IPS-20b (cell line): Measurements from ENCODE around the gene ZDHHC16.

Experiments used
- H3K27ac ChIP-seq: one replicate; pipeline ENCODE4 v1.5.1; 2013; ENCODE audit warnings: low read length
- H3K27me3 ChIP-seq: 2 replicates; pipeline ENCODE4 v1.6.1; 2013; ENCODE audit warnings: mild to moderate bottlenecking, low read length, inconsistent platforms; ENCODE audit not compliant: insufficient read depth
- H3K36me3 ChIP-seq: 2 replicates; pipeline ENCODE4 v1.6.1; 2013; ENCODE audit warnings: low read depth, mild to moderate bottlenecking, inconsistent platforms, low read length, moderate library complexity; ENCODE audit not compliant: insufficient read depth
- H3K4me1 ChIP-seq: 2 replicates; pipeline ENCODE4 v1.6.1; 2013; ENCODE audit warnings: mild to moderate bottlenecking, control low read depth, inconsistent platforms, low read length, moderate library complexity; ENCODE audit not compliant: insufficient read depth
- H3K4me3 ChIP-seq: 2 replicates; pipeline ENCODE4 v1.5.1; 2013; ENCODE audit warnings: mild to moderate bottlenecking, low read length, inconsistent platforms
- H3K9ac ChIP-seq: 2 replicates; pipeline ENCODE4 v1.6.1; 2013; ENCODE audit warnings: low read depth, mild to moderate bottlenecking, inconsistent platforms, low read length, moderate library complexity
- H3K9me3 ChIP-seq: 2 replicates; pipeline ENCODE4 v1.6.1; 2013; ENCODE audit warnings: mild to moderate bottlenecking, low read depth, low read length, inconsistent platforms; ENCODE audit not compliant: insufficient read depth

ZDHHC16 gene

DNA sequence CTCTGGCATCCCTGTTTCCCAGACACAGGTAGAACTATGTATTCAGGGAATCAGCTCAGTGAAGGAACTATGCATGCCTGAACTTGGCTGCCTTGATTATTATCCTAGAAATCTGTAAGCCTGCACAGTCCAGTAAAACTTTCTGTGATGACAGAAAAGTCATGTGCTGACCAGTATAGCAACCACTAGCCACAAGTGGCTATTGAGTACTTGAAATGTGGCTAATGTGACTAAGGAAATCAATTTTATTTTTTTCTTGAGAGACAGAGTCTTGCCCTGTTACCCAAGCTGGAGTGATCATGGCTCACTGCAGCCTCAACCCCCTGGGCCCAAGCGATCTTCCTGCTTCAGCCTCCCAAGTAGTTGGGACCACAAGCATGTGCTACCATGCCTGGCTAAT, 3.7 kb upstream of the ZDHHC16 start:
- Histone ChIP-seq H3K4me3 (no peak overlapping the region), H3K4me1 (0 out of 2 replicates have a peak, but pooled peaks cover 3% of the 10 kb centered on the region), H3K9ac (no peak overlapping the region), H3K9me3 (no peaks in the 10 kb centered on the region), H3K27me3 (no peaks in the 10 kb centered on the region), H3K36me3 (peaks cover 51% of the 10 kb centered on the region), H3K27ac (no peak overlapping the region)

DNA sequence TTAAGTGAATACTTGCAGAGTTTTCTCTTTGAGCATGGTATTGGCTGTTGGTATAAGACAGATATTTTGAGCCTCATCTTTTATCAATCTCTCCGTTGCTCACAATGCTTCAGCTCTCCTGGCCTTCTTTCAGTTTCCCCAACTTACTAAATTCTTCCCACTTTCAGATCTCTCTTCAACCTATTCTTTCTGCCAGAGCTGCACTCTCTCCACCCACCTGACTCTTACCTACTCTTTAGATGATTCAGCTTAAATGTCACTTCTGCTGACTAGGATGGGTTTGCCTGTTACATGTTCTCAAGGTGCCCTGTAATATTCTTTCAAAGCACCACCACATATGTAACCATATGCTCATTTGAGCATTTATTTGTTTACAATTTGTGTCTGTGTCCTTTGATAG, 1.8 kb upstream of the ZDHHC16 start:
- H3K4me3 ChIP-seq, result peak overlapping the region; percentile 82; the same call in 1 of the 2 replicates
- peaks cover 38% of the 10 kb centered on the region for H3K36me3 ChIP-seq
- H3K27ac ChIP-seq, result no peak overlapping the region
- H3K4me1 ChIP-seq, result 0 out of 2 replicates have a peak, but pooled peaks cover 3% of the 10 kb centered on the region
- no peak overlapping the region for H3K9ac ChIP-seq
- H3K9me3 ChIP-seq, result no peaks in the 10 kb centered on the region
- no peaks in the 10 kb centered on the region for H3K27me3 ChIP-seq

DNA sequence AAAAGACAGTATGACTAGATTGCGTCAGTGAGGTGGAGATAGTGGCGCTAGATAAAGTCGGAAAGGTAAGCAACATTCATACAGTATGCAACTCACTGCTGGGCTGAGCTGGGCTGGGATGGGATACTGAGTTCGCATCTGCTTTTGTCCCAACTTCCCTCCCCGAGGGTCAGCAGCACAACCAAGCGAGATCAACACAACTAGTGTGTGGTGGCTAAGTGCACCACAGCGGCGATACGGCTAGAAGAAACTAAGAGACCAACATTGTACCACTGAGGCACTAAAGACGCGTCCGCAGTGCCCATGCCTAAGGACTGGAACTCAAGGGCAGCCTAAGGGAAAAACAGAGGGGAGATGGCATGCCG, 636 bp upstream of the ZDHHC16 start:
- Histone ChIP-seq H3K9me3 (no peaks in the 10 kb centered on the region), H3K9ac (peak overlapping the region; percentile 94), H3K27ac (peak overlapping the region; percentile 11), H3K27me3 (no peaks in the 10 kb centered on the region), H3K4me1 (0 out of 2 replicates have a peak, but pooled peaks cover 3% of the 10 kb centered on the region), H3K4me3 (peak overlapping the region; percentile 82), H3K36me3 (peaks cover 31% of the 10 kb centered on the region)

DNA sequence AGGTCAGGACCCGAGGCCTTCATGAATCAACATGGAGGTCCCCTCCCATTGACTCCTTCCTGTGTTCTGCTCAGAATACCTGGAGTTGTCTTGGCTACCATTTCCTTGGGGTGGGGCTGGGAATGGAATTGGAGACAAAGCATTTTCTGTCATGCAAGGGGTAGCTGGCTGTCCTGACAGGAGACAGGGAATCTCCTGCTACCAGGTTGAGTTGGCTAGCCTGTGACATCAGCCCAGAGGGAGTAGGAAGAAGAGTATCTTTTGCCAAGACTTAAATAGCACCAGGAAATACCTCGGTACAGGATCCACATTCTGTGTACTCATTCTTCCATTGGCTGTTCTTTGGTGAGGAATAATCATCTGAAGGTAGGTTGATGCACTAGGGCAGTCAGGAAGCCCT, 4.9 kb downstream of the ZDHHC16 start:
- Histone ChIP-seq H3K27ac (no peak overlapping the region), H3K4me1 (no peaks in the 10 kb centered on the region), H3K27me3 (no peaks in the 10 kb centered on the region), H3K9me3 (no peaks in the 10 kb centered on the region), H3K36me3 (peaks cover 57% of the 10 kb centered on the region), H3K9ac (no peak overlapping the region), H3K4me3 (no peak overlapping the region)

DNA sequence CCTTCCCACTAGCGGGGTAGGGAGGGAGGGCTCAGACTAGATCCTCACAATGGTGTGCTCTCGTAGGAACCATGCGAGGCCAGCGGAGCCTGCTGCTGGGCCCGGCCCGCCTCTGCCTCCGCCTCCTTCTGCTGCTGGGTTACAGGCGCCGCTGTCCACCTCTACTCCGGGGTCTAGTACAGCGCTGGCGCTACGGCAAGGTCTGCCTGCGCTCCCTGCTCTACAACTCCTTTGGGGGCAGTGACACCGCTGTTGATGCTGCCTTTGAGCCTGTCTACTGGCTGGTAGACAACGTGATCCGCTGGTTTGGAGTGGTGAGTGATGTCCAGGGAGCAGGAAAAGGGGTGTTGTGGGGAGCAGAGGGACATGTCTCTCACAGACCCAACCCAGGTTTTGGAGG, 5.6 kb downstream of the ZDHHC16 start:
- H3K36me3 ChIP-seq, result peaks cover 65% of the 10 kb centered on the region
- no peaks in the 10 kb centered on the region for H3K4me1 ChIP-seq
- H3K27ac ChIP-seq, result no peak overlapping the region
- H3K9ac ChIP-seq, result no peak overlapping the region
- no peaks in the 10 kb centered on the region for H3K9me3 ChIP-seq
- H3K4me3 ChIP-seq, result no peak overlapping the region
- no peaks in the 10 kb centered on the region for H3K27me3 ChIP-seq

DNA sequence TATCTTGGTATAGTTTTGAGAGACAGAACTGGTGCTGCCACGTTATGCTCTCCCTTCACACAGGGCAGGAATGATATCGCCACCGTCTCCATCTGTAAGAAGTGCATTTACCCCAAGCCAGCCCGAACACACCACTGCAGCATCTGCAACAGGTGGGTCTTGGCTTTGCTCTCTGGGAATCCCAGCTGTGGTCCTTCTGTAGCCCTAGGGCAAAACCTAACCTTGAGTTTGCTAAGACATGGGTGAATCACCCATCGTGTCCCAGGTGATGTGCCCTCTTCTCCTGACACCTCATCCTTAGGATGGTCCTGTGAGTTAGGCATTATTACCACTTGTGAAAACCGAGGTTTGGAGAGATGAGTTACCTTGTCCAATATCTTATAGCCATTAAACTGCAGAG, 6.4 kb downstream of the ZDHHC16 start:
- no peaks in the 10 kb centered on the region for H3K4me1 ChIP-seq
- no peak overlapping the region for H3K27ac ChIP-seq
- H3K9me3 ChIP-seq, result no peaks in the 10 kb centered on the region
- H3K4me3 ChIP-seq, result no peak overlapping the region
- H3K9ac ChIP-seq, result no peak overlapping the region
- H3K36me3 ChIP-seq, result peaks cover 72% of the 10 kb centered on the region
- no peaks in the 10 kb centered on the region for H3K27me3 ChIP-seq

DNA sequence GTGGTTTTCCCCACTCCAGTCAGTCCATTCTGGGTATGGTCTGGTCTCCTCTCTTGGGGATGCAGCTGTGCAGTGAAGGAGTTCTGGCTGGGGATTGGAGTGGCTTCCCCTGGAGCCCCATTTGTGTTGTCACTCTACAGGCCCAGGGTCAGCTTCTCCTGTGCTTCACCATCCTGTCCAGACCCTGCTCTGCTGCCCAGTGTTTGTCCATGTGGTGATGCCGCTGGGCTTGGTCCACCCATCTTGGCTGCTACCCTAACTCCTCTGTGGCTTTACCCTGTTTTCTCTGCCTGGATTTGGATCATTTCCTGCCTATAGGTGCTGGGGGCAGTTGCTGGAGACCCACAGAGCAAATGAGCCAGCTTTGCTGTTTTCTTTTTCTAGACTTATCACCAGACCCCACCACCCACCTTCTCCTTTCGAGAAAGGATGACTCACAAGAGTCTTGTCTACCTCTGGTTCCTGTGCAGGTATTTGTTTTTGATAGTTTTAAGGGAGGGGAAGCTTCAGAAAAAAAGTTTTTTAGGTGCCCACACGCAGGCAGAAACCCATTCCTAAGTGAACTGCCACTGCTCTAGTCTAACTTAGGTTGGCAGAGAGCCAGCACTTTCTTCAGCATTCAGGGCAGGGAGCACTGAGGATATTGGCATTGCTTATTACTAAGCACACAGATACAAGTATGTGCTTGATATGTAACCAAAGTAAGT, 8.5 kb downstream of the ZDHHC16 start:
- no peaks in the 10 kb centered on the region for H3K27me3 ChIP-seq
- H3K27ac ChIP-seq, result no peak overlapping the region
- H3K9me3 ChIP-seq, result no peaks in the 10 kb centered on the region
- H3K4me3 ChIP-seq, result no peak overlapping the region
- H3K4me1 ChIP-seq, result no peaks in the 10 kb centered on the region
- H3K9ac ChIP-seq, result no peak overlapping the region
- peaks cover 89% of the 10 kb centered on the region for H3K36me3 ChIP-seq

DNA sequence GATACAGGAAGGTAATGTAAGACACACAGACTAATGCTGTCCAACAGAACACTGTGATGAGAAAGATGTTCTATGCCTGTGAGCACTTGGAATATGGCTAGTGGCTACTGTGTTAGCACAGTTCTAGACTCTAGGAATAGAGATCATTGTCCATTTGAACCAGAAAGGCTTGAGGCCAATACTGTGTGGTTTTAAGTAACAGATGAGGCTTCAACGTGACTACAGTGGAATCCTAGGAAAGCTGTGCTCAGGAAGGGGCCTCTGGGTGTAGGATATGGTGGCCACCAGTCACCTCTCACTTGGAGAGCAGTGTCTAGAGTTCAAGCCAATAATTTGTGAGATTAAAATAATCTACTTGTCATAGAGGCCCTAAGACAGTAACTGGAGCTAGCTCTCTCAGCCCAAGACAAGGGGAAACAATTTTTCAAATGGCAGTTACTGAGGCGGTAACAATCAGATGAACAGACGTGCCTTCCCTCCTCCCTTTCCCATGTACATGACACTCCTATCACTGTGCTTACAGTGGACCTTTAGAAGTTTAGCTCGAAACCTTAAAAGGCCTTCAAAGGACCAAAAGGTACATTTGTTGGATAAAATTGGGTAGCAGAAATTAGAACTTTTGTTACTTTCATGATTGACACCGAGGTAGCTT, 10.2 kb downstream of the ZDHHC16 start:
- no peaks in the 10 kb centered on the region for H3K4me1 ChIP-seq

DNA sequence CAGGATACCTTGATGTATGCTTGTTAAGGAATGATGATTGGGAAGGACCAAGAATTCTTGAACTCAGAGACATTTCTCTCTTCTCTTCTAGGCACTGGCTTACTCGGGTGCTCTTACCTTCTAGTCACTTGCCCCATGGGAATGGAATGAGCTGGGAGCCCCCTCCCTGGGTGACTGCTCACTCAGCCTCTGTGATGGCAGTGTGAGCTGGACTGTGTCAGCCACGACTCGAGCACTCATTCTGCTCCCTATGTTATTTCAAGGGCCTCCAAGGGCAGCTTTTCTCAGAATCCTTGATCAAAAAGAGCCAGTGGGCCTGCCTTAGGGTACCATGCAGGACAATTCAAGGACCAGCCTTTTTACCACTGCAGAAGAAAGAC, 10.7 kb downstream of the ZDHHC16 start:
- Histone ChIP-seq H3K36me3 (peaks cover 98% of the 10 kb centered on the region), H3K4me3 (no peak overlapping the region), H3K4me1 (no peaks in the 10 kb centered on the region), H3K27me3 (no peaks in the 10 kb centered on the region), H3K9me3 (no peaks in the 10 kb centered on the region), H3K9ac (no peak overlapping the region), H3K27ac (no peak overlapping the region)

More for the DNA sequence above, 10.2 kb downstream of the ZDHHC16 start:
- Histone ChIP-seq H3K27ac (no peak overlapping the region), H3K27me3 (no peaks in the 10 kb centered on the region), H3K9me3 (no peaks in the 10 kb centered on the region), H3K9ac (no peak overlapping the region), H3K4me3 (no peak overlapping the region), H3K36me3 (peaks cover 95% of the 10 kb centered on the region)

DNA sequence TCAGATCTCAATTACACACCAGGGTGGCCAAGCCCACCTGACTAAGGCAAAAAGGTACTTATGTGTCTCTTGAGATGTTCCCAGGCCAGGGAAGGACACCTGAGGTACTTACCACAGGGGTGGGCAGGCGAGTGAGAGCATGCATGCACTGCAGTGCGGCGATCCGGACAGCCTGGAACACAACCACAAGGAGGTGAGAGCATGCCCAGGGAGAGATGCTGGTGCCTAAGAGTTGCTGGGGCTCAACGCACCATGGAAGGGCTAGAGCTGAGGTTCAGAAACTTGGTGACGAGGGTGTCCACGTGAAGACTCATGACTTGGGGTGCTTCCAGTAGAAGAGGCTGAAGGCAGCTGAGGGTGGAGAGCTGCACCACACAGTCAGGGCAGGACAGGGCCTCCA, 13.1 kb downstream of the ZDHHC16 start:
- no peaks in the 10 kb centered on the region for H3K27me3 ChIP-seq
- H3K4me3 ChIP-seq, result no peak overlapping the region
- H3K27ac ChIP-seq, result no peak overlapping the region
- no peak overlapping the region for H3K9ac ChIP-seq
- H3K9me3 ChIP-seq, result no peaks in the 10 kb centered on the region
- H3K4me1 ChIP-seq, result no peaks in the 10 kb centered on the region
- peaks cover 99% of the 10 kb centered on the region for H3K36me3 ChIP-seq

DNA sequence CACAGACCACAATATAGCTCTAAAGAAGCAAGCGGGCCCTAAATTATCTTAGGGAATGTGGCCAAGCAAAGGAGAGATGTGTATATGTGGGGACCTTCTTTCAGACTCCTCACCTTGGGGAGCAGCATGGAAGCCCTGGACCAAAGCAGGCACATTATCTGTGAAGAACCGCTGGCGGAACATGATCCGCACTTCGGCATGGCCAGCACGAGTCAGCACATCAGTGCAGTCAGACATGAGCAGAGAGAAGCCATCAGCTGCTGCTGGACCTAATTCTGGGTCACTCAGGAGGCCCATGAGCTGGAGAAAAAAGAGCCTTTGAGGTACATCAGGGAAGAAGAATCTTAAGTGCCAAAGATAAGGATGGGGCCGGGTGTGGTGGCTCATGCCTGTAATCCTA, 14.0 kb downstream of the ZDHHC16 start:
- Histone ChIP-seq H3K4me1 (no peaks in the 10 kb centered on the region), H3K4me3 (no peak overlapping the region), H3K36me3 (peaks cover 99% of the 10 kb centered on the region), H3K27ac (no peak overlapping the region), H3K27me3 (no peaks in the 10 kb centered on the region), H3K9me3 (no peaks in the 10 kb centered on the region), H3K9ac (no peak overlapping the region)

DNA sequence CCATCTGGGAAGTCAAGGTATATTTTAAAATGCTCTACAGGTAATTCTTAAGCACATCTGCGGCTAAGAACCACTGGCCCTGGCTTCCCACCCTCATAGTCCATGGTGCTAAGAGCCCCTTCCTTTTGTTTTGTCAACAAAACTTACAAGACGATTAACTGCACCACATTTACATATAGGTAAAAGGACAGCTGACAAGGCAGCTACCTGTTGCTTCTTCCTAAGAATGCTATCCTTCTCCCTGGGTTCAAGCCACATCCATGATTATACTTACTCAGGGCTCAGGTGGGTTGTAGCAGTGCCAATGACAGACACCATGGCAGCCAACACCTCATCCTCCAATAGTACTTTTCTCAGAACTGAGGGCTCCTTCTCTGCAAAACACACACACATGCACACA, 16.3 kb downstream of the ZDHHC16 start:
- peaks cover 99% of the 10 kb centered on the region for H3K36me3 ChIP-seq
- no peak overlapping the region for H3K4me3 ChIP-seq
- H3K27me3 ChIP-seq, result no peaks in the 10 kb centered on the region
- no peak overlapping the region for H3K27ac ChIP-seq
- H3K9me3 ChIP-seq, result no peaks in the 10 kb centered on the region
- H3K4me1 ChIP-seq, result no peaks in the 10 kb centered on the region
- H3K9ac ChIP-seq, result no peak overlapping the region
